Measurements from ENCODE around the gene KCNIP2.

KCNIP2 gene

GRCh38 chr10:101886521-101887312 is 43.1 kb upstream of the KCNIP2 start:
- H3K4me3 ChIP-seq (ENCODE audit: low read length), result no peak overlapping the region
- no peak for DNase-seq (ENCODE audit: low read depth)
- no peak for TF ChIP-seq CTCF (IDR thresholded peaks at IDR 0.05; ENCODE audit: insufficient read depth, low read depth, low read length, missing control alignments)

GRCh38 chr10:101881036-101881774 is 37.6 kb upstream of the KCNIP2 start:
- no peak for TF ChIP-seq CTCF (IDR thresholded peaks at IDR 0.05; ENCODE audit: insufficient read depth, low read depth, low read length, missing control alignments)
- no peak overlapping the region for H3K4me3 ChIP-seq (ENCODE audit: low read length)
- no peak for DNase-seq (ENCODE audit: low read depth)

GRCh38 chr10:101880232-101880573 is 36.6 kb upstream of the KCNIP2 start:
- H3K4me3 ChIP-seq (ENCODE audit: low read length), result no peak overlapping the region
- no peak for DNase-seq (ENCODE audit: low read depth)
- no peak for TF ChIP-seq CTCF (IDR thresholded peaks at IDR 0.05; ENCODE audit: insufficient read depth, low read depth, low read length, missing control alignments)

- no peak for TF ChIP-seq CTCF (IDR thresholded peaks at IDR 0.05; ENCODE audit: insufficient read depth, low read depth, low read length, missing control alignments)
- H3K4me3 ChIP-seq (ENCODE audit: low read length), result no peak overlapping the region
- peak; percentile 40 for DNase-seq (ENCODE audit: low read depth)
Measured at GRCh38 chr10:101879456-101880231, 36.0 kb upstream of the KCNIP2 start.

GRCh38 chr10:101878869-101879268 is 35.3 kb upstream of the KCNIP2 start:
- no peak overlapping the region for H3K4me3 ChIP-seq (ENCODE audit: low read length)
- TF ChIP-seq CTCF (IDR thresholded peaks at IDR 0.05; ENCODE audit: insufficient read depth, low read depth, low read length, missing control alignments), result no peak
- no peak for DNase-seq (ENCODE audit: low read depth)

- TF ChIP-seq CTCF (IDR thresholded peaks at IDR 0.05; ENCODE audit: insufficient read depth, low read depth, low read length, missing control alignments), result no peak
- no peak overlapping the region for H3K4me3 ChIP-seq (ENCODE audit: low read length)
- no peak for DNase-seq (ENCODE audit: low read depth)
Measured at GRCh38 chr10:101875068-101875688, 31.6 kb upstream of the KCNIP2 start.

All from epithelial cell of esophagus (primary cell).